HG03558 (cell line): Measurements from ENCODE around the gene GOLT1B.
"Not testable (repeated sequence)": the region's sequence is repeated elsewhere in the genome, so short reads cannot be mapped to it uniquely, and the experiment has no call there.

ENCODE experiments used
- ATAC-seq: cut with Tn5 transposase; IDR thresholded peaks from one replicate; pipeline ENCODE4 v1.9.1; 2021; ENCODE audit warnings: moderate number of reproducible peaks; ENCODE audit not compliant: unreplicated experiment; ENCODE audit errors: extremely low read depth

Gene GOLT1B

GRCh38 chr12:21501258-21502163 lies at the start of gene GOLT1B, which contains the start of gene RECQL:
Gene GOLT1B, plus strand, starts transcription at chr12:21501789. Its CDS starts 135 bp downstream, at chr12:21501924.
Gene RECQL, minus strand, starts transcription at chr12:21501635. Its CDS starts 2,065 bp downstream, at chr12:21499570.
- peak; percentile 99 for ATAC-seq

GRCh38 chr12:21453312-21453852 lies 48.2 kb upstream of the GOLT1B start:
- peak; percentile 74 for ATAC-seq

GRCh38 chr12:21456291-21456780 lies 45.3 kb upstream of the GOLT1B start:
- no peak for ATAC-seq

GRCh38 chr12:21459474-21459873 lies 42.1 kb upstream of the GOLT1B start:
- ATAC-seq = no peak

GRCh38 chr12:21467334-21467733 lies 34.3 kb upstream of the GOLT1B start:
- ATAC-seq = not testable (repeated sequence)

- no peak for ATAC-seq
Measured at GRCh38 chr12:21471294-21471693, 30.3 kb upstream of the GOLT1B start.

- no peak for ATAC-seq
Measured at GRCh38 chr12:21472197-21472823, 29.3 kb upstream of the GOLT1B start.

GRCh38 chr12:21475552-21475951 lies 26.0 kb upstream of the GOLT1B start:
- no peak for ATAC-seq

GRCh38 chr12:21476949-21477348 lies 24.6 kb upstream of the GOLT1B start:
- no peak for ATAC-seq

- no peak for ATAC-seq
Measured at GRCh38 chr12:21478756-21479455, 22.7 kb upstream of the GOLT1B start.

GRCh38 chr12:21483531-21483930 lies 18.1 kb upstream of the GOLT1B start:
- ATAC-seq = no peak

- no peak for ATAC-seq
Measured at GRCh38 chr12:21485998-21486397, 15.6 kb upstream of the GOLT1B start.

GRCh38 chr12:21499765-21500164 lies 1.8 kb upstream of the GOLT1B start:
- ATAC-seq = no peak

- no peak for ATAC-seq
Measured at GRCh38 chr12:21500786-21501257, 767 bp upstream of the GOLT1B start.

GRCh38 chr12:21502164-21502496 lies 541 bp downstream of the GOLT1B start:
- ATAC-seq = no peak

GRCh38 chr12:21502872-21503271 lies 1.3 kb downstream of the GOLT1B start:
- no peak for ATAC-seq

GRCh38 chr12:21505888-21506287 lies 4.3 kb downstream of the GOLT1B start:
- no peak for ATAC-seq

- no peak for ATAC-seq
Measured at GRCh38 chr12:21507849-21508248, 6.3 kb downstream of the GOLT1B start.

- ATAC-seq = peak; percentile 79
Measured at GRCh38 chr12:21509768-21510167, 8.2 kb downstream of the GOLT1B start.

- ATAC-seq = no peak
Measured at GRCh38 chr12:21516281-21516680, 14.7 kb downstream of the GOLT1B start.
